Smooth muscle cell (in vitro differentiated cells): ENCODE data around the gene FRMD8. TPM values are rescaled to one million over a fixed set of nuclear protein-coding genes. Genes with fewer than 3 reads are reported as not detected.

Experiments
- DNase-seq: peaks from one replicate; lab custom pipeline; 2025; ENCODE audit not compliant: unreplicated experiment; lab: John Stamatoyannopoulos, UW
- H2AFZ ChIP-seq: fragments of 200-600 bp; sonication (generic); 2 replicates; pipeline ENCODE4 v1.6.0; 2016; ENCODE audit warnings: antibody characterized with exemption, low read depth, mild to moderate bottlenecking
- H3F3A ChIP-seq: fragments of 200-600 bp; sonication (generic); 2 replicates; pipeline ENCODE4 v1.6.0; 2017; ENCODE audit warnings: antibody characterized with exemption, low read depth
- H3K27ac ChIP-seq: fragments of 200-600 bp; sonication (generic); 2 replicates; pipeline ENCODE4 v1.5.1; 2016; ENCODE audit warnings: low read depth, mild to moderate bottlenecking
- H3K27me3 ChIP-seq: fragments of 200-600 bp; sonication (generic); 2 replicates; pipeline ENCODE4 v1.6.1; 2016; ENCODE audit warnings: low read depth, mild to moderate bottlenecking
- H3K36me3 ChIP-seq: fragments of 200-600 bp; sonication (generic); 2 replicates; pipeline ENCODE4 v1.5.1; 2016; ENCODE audit warnings: low read depth
- H3K4me1 ChIP-seq: fragments of 200-600 bp; sonication (generic); 2 replicates; pipeline ENCODE4 v1.5.1; 2016; ENCODE audit warnings: low read depth
- H3K4me2 ChIP-seq: fragments of 200-600 bp; sonication (generic); 2 replicates; pipeline ENCODE4 v1.6.0; 2016; ENCODE audit warnings: mild to moderate bottlenecking
- H3K4me3 ChIP-seq: fragments of 200-600 bp; sonication (generic); 2 replicates; pipeline ENCODE4 v1.5.1; 2016; ENCODE audit warnings: mild to moderate bottlenecking
- H3K79me2 ChIP-seq: fragments of 200-600 bp; sonication (generic); 2 replicates; pipeline ENCODE4 v1.6.0; 2016; ENCODE audit warnings: low read depth, mild to moderate bottlenecking
- H3K9ac ChIP-seq: fragments of 200-600 bp; sonication (generic); 2 replicates; pipeline ENCODE4 v1.6.0; 2016; ENCODE audit warnings: low read depth
- H3K9me3 ChIP-seq: fragments of 200-600 bp; sonication (generic); replicated peaks from 2 replicates; pipeline ENCODE4 v1.5.1; 2016; ENCODE audit warnings: low read depth
- H4K20me1 ChIP-seq: fragments of 200-600 bp; sonication (generic); 2 replicates; pipeline ENCODE4 v1.6.0; 2016; ENCODE audit warnings: low read depth
- CTCF ChIP-seq: fragments of 200-600 bp; sonication (generic); IDR thresholded peaks from 2 replicates; pipeline ENCODE4 v1.5.1; 2017; ENCODE audit warnings: borderline replicate concordance, mild to moderate bottlenecking, antibody characterized with exemption; ENCODE audit not compliant: insufficient read depth, poor library complexity, severe bottlenecking
- WGBS: methylation state at CpG from one replicate; pipeline ENCODE4 v1.1.7; 2016; ENCODE audit warnings: low lambda C conversion rate; 5-methylcytosine and 5-hydroxymethylcytosine counted together
- polyA plus RNA-seq: library from polyadenylated mRNA; unstranded; fragments of >200 nt; fragmentation: Nextera tagmentation; extraction: Ambion mirVana; gene quantifications from 2 replicates; pipeline ENCODE4 v1.2.1, GENCODE V29; 2016
- total RNA-seq: library from RNA; depleted of rRNA; stranded (reverse); fragments of >200 nt; gene quantifications from 2 replicates; pipeline ENCODE4 v1.2.3, GENCODE V29; 2014

FRMD8 gene
- total and polyA plus RNA-seq, 2 experiments from 2014 or later: 16.7 to 37.8 TPM

DNA sequence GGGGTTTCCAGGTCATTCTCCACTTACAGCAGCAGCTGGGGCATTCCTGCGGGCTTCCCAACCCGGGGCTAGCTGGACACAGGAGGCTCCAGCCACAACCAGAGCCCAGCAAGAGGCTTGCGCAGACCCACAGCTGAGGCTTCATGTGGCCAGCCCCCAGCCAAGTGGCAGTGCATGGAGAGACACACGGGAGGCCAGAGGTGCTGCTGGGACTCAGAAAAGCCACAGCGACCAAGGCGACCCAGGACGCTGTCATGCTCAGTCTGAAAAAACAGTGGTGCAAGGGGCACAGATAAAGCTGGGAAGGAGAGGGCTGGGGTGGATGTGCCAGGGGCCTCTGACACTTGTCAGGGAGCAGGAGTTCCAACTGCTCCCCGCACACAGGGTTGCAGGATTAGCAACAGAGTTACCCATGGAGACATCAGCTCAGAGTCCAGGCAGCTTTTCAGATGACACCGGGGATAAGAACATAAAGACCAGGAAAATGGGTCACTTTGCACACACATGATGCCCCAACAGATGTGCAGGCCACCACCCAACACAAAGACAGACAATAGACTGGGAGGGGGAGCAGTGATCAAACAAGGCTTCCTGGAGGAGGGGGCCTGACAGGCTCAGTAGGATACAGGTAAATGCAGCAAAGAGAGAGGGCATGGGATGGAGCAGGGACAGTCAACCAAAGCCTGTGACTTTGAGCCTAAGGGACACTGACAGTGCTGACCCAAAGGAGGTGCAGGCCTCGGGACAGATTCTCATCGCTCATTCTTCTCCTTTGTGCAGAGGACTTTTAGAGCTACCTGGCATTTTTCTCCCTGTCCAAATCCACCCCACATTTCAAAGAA is 29.3 kb downstream of the FRMD8 start:
- peak overlapping the region; percentile 38 for H3K4me3 ChIP-seq
- H3K4me1 ChIP-seq: peaks cover 40% of the 10 kb centered on the region
- no peak for DNase-seq
- H3K9ac ChIP-seq: no peak overlapping the region
- H4K20me1 ChIP-seq: no peaks in the 10 kb centered on the region
- peak overlapping the region; percentile 99 for H3K4me2 ChIP-seq
- H3K27me3 ChIP-seq: no peaks in the 10 kb centered on the region
- no peak for TF ChIP-seq CTCF
- no peaks in the 10 kb centered on the region for H3K36me3 ChIP-seq
- 78% methylated on average over 11 of the region's 11 CpGs for WGBS
- no peaks in the 10 kb centered on the region for H3K9me3 ChIP-seq
- no peak overlapping the region for H3K27ac ChIP-seq
- H3K79me2 ChIP-seq: peaks cover 27% of the 10 kb centered on the region
- H2AFZ ChIP-seq: no peak overlapping the region
- H3F3A ChIP-seq: peaks cover 32% of the 10 kb centered on the region

DNA sequence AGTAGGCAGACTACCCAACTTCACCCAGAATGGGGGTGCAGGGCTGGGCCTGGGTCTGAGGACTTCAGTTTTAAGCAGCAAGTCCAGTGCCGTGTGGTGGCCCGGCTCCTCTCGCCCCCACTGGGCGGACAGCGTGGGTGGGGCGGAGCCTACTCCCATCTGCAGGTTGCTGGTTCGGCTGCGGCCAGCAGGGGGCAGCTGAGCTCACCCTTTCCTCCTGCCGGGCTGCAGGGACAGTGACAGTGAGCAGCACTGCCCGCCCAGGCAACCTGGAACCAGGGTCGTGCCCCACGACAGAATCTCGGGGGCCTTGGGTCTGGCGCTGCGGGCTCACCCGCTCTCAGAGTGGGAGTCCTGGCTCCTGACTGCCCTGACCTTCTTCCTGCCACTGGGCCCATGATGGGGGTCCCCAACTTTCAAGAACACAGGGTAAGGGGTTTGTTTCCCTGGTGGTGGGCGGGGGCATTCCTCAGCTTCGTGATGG is 29.9 kb downstream of the FRMD8 start:
- Histone ChIP-seq H3K4me1 (peaks cover 47% of the 10 kb centered on the region), H3K4me3 (peak overlapping the region; percentile 38), H3K36me3 (no peaks in the 10 kb centered on the region), H3K27me3 (no peaks in the 10 kb centered on the region), H3K9ac (peak overlapping the region; percentile 18), H3F3A (peaks cover 35% of the 10 kb centered on the region), H3K79me2 (peaks cover 27% of the 10 kb centered on the region), H4K20me1 (no peaks in the 10 kb centered on the region), H3K27ac (peak overlapping the region; percentile 100), H3K9me3 (no peaks in the 10 kb centered on the region), H2AFZ (no peak overlapping the region), H3K4me2 (peak overlapping the region; percentile 99)
- WGBS: 7% methylated on average over 18 of the region's 18 CpGs
- TF ChIP-seq CTCF: peak; percentile 95
- DNase-seq: peak; percentile 74

- Histone ChIP-seq H3K27me3 (no peaks in the 10 kb centered on the region), H3K79me2 (peaks cover 30% of the 10 kb centered on the region), H3K36me3 (no peaks in the 10 kb centered on the region), H3F3A (peaks cover 40% of the 10 kb centered on the region), H2AFZ (no peak overlapping the region), H3K9ac (peak overlapping the region; percentile 18), H4K20me1 (no peaks in the 10 kb centered on the region), H3K4me3 (peak overlapping the region; percentile 38), H3K4me2 (peak overlapping the region; percentile 99), H3K4me1 (peaks cover 52% of the 10 kb centered on the region), H3K9me3 (no peaks in the 10 kb centered on the region), H3K27ac (peak overlapping the region; percentile 100)
- no peak for DNase-seq
- WGBS: 72% methylated on average over 14 of the region's 14 CpGs
- TF ChIP-seq CTCF: no peak
Measured at GRCh38 chr11:65416841-65417701, 30.6 kb downstream of the FRMD8 start.
